ENCODE measurements around the gene MGAT4D. TPM values are rescaled to one million over a fixed set of nuclear protein-coding genes. Genes with fewer than 3 reads are reported as not detected.
"Not testable (repeated sequence)": the region's sequence is repeated elsewhere in the genome, so short reads cannot be mapped to it uniquely, and the experiment has no call there.

MGAT4D gene
- total RNA-seq, 1 donor from 2014 or later: not detected

- no peaks in the 10 kb centered on the region for H3K4me1 Mint-ChIP-seq (ENCODE audit: unreplicated experiment)
- H3K4me3 Mint-ChIP-seq (ENCODE audit: unreplicated experiment): no peak overlapping the region
- no peaks in the 10 kb centered on the region for H3K9me3 Mint-ChIP-seq (ENCODE audit: unreplicated experiment)
- no peaks in the 10 kb centered on the region for H3K36me3 Mint-ChIP-seq (ENCODE audit: unreplicated experiment)
- no peak for TF ChIP-seq CTCF (IDR thresholded peaks at IDR 0.05)
- no peak for DNase-seq (ENCODE audit: extremely low spot score, unreplicated experiment)
- peaks cover 61% of the 10 kb centered on the region for H3K27me3 Mint-ChIP-seq (ENCODE audit: unreplicated experiment)
- H3K27ac Mint-ChIP-seq (ENCODE audit: unreplicated experiment): no peak overlapping the region
Measured at GRCh38 chr4:140463614-140464013, 34.5 kb downstream of the MGAT4D start.

- no peak overlapping the region for H3K27ac Mint-ChIP-seq (ENCODE audit: unreplicated experiment)
- no peaks in the 10 kb centered on the region for H3K36me3 Mint-ChIP-seq (ENCODE audit: unreplicated experiment)
- DNase-seq (ENCODE audit: extremely low spot score, unreplicated experiment): no peak
- no peaks in the 10 kb centered on the region for H3K9me3 Mint-ChIP-seq (ENCODE audit: unreplicated experiment)
- peaks cover 61% of the 10 kb centered on the region for H3K27me3 Mint-ChIP-seq (ENCODE audit: unreplicated experiment)
- no peak for TF ChIP-seq CTCF (IDR thresholded peaks at IDR 0.05)
- H3K4me1 Mint-ChIP-seq (ENCODE audit: unreplicated experiment): no peaks in the 10 kb centered on the region
- no peak overlapping the region for H3K4me3 Mint-ChIP-seq (ENCODE audit: unreplicated experiment)
Measured at GRCh38 chr4:140463182-140463581, 34.9 kb downstream of the MGAT4D start.

GRCh38 chr4:140450352-140450751 is 47.7 kb downstream of the MGAT4D start:
- Mint-ChIP-seq H3K4me3 (ENCODE audit: unreplicated experiment) (no peak overlapping the region), H3K27me3 (ENCODE audit: unreplicated experiment) (peaks cover 72% of the 10 kb centered on the region), H3K36me3 (ENCODE audit: unreplicated experiment) (no peaks in the 10 kb centered on the region), H3K4me1 (ENCODE audit: unreplicated experiment) (no peaks in the 10 kb centered on the region), H3K27ac (ENCODE audit: unreplicated experiment) (no peak overlapping the region), H3K9me3 (ENCODE audit: unreplicated experiment) (no peaks in the 10 kb centered on the region)
- no peak for DNase-seq (ENCODE audit: extremely low spot score, unreplicated experiment)
- TF ChIP-seq CTCF (IDR thresholded peaks at IDR 0.05): no peak

GRCh38 chr4:140448830-140449229 is 49.3 kb downstream of the MGAT4D start:
- TF ChIP-seq CTCF (IDR thresholded peaks at IDR 0.05): no peak
- H3K4me1 Mint-ChIP-seq (ENCODE audit: unreplicated experiment): no peaks in the 10 kb centered on the region
- no peak overlapping the region for H3K27ac Mint-ChIP-seq (ENCODE audit: unreplicated experiment)
- DNase-seq (ENCODE audit: extremely low spot score, unreplicated experiment): no peak
- peaks cover 72% of the 10 kb centered on the region for H3K27me3 Mint-ChIP-seq (ENCODE audit: unreplicated experiment)
- H3K36me3 Mint-ChIP-seq (ENCODE audit: unreplicated experiment): no peaks in the 10 kb centered on the region
- H3K9me3 Mint-ChIP-seq (ENCODE audit: unreplicated experiment): no peaks in the 10 kb centered on the region
- H3K4me3 Mint-ChIP-seq (ENCODE audit: unreplicated experiment): no peak overlapping the region

GRCh38 chr4:140448162-140448561 is 49.9 kb downstream of the MGAT4D start:
- H3K27me3 Mint-ChIP-seq (ENCODE audit: unreplicated experiment): peaks cover 66% of the 10 kb centered on the region
- H3K4me1 Mint-ChIP-seq (ENCODE audit: unreplicated experiment): no peaks in the 10 kb centered on the region
- H3K36me3 Mint-ChIP-seq (ENCODE audit: unreplicated experiment): no peaks in the 10 kb centered on the region
- no peak overlapping the region for H3K4me3 Mint-ChIP-seq (ENCODE audit: unreplicated experiment)
- H3K27ac Mint-ChIP-seq (ENCODE audit: unreplicated experiment): no peak overlapping the region
- DNase-seq (ENCODE audit: extremely low spot score, unreplicated experiment): no peak
- no peaks in the 10 kb centered on the region for H3K9me3 Mint-ChIP-seq (ENCODE audit: unreplicated experiment)
- no peak for TF ChIP-seq CTCF (IDR thresholded peaks at IDR 0.05)

- not testable (repeated sequence) for DNase-seq (ENCODE audit: extremely low spot score, unreplicated experiment); H3K36me3 Mint-ChIP-seq (ENCODE audit: unreplicated experiment); H3K4me1 Mint-ChIP-seq (ENCODE audit: unreplicated experiment); H3K27ac Mint-ChIP-seq (ENCODE audit: unreplicated experiment); H3K4me3 Mint-ChIP-seq (ENCODE audit: unreplicated experiment); H3K9me3 Mint-ChIP-seq (ENCODE audit: unreplicated experiment)
- H3K27me3 Mint-ChIP-seq (ENCODE audit: unreplicated experiment): peaks cover 76% of the 10 kb centered on the region
Measured at GRCh38 chr4:140444347-140444746, 53.7 kb downstream of the MGAT4D start.
